HPDE6-E6E7 (cell line): ENCODE results near the gene ARMH2.

Source experiments
- DNase-seq: peaks from one replicate; pipeline ENCODE4 v3.0.0; 2011; ENCODE audit warnings: missing footprints; ENCODE audit errors: extremely low spot score

ARMH2 gene

DNA sequence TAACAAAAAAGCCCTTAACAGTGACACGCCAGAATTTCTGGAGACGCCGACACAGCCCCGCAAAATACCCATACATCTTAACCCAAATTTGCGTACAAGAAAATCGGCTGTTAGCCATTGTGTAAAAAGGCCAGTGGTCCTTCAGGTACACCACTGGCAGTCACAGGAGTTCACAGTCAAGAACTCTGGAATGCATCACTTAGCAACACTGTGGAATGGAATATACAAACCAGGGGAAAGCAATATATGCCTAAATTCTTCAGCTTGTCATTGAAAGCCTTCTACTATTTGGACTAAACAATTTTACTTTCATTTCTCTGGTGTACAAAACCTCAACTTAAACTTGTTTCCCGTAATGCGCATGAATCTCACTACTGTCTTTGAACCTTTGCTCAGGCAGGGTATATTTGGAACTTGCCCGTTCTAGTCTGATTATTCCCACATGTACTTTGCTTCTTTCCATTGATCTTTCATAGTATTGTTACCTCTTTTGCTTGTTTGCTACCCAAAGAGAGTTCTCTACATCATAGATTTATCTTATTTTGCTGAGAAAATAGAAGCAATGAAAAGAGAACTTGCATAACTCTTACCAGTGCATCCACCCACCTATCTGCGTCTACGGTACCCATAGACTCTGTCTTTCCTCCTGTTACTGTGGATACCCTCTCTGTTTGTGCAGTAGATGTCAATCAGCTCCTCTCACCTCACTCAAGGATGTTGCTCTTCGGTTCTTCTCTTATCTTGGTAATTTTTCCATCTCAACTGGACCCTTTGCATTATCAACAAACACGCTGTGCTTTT is at the start of gene ARMH2:
ARMH2 (minus strand) TSS at position 178 of the 801 bp plus-strand sequence; CDS start at position 118, 60 bp downstream.
- DNase-seq = no peak

DNA sequence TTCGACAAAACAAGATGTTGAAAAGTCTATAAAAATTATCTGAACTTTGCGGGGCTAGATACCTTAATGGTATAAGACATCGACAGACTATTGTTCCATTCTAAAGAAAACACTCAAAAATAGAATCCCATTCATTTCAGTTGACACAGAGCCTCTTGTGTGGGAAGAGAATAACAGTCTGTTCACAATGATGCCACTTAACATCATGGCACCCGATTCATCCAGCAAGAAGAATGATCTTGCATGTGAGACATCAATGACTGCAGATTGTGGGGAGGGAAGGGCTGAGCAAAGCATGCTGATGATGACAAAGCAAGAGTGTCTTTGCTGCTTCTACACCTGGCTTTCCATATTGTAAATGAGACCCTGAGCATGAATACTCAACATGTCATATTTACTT is 49.7 kb upstream of the ARMH2 start:
- DNase-seq = no peak

DNA sequence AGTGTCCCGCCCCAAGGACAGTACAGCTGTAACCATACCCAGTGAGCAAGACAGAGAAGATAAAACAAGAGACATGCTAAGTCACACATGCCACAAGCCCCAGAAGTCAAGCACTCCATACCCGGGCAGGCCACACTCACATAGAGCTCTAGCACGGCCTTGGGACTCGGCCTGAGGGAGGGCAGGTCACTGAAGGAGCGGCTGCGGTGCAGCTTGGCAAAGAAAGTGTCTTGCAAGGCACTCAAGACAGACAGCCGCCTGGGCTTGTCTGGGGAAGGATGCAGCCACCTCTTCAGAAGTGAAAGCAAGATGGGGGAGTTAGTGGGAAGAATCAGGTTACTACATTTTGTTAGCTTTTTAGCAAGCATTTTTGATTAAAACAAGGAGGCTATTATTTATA is 48.7 kb upstream of the ARMH2 start:
- peak; percentile 25 for DNase-seq

DNA sequence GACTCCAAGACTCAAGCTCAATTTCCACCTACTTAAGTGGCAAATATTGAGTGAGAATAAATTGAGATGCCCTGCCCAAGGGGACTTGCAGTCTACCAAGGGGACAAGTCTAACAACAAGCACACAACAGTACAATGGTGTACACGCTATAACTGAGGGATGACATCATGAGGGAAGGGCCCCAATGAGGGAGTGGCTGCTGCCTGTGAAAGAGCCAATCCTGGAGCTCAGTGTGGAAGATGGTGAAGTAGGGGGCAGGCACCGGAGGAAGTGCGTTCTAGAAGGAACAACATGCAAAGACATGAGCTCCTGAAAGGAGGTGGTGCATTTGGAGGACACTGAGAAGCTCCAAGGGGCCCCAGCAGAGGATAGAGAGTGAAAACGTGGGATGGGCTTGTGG is 46.9 kb upstream of the ARMH2 start:
- DNase-seq = no peak

DNA sequence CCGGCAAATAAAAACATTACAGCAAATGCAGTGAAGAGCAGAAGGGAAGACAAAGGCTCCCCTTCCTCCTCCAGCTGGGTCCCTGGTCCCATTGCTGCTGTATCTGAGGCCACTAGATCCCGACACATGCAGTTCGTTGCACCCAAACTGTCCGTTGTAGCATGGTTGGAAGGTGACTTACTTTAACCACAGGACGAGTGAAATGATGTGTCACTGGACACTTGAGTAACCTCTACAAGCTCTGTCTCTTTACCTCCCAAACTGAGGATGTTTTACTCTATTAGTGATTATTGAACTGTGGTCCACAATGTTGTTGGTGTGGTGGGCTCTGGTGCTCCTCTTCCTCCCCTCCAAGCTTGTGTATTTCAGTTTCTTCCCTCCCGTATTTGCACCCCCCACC is 46.2 kb upstream of the ARMH2 start:
- no peak for DNase-seq

DNA sequence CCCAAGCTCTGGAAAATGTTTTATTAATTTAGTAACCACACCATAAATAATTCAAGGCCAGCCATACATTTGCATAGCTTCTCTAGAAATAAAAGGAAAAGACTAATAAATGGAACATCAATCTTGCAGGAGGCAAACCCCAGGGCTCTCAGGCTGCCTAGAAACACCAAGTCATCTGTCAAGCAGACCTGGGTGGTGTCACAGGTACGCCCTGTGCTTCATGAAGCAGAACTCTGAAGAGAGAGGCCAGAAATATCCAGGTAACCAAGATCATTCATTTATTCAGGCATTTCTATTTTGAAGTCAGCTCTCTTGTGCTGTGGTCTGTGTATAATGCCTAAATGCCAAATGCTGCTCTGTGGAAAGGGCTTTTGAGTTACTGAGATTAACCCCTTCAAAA is 45.3 kb upstream of the ARMH2 start:
- no peak for DNase-seq

DNA sequence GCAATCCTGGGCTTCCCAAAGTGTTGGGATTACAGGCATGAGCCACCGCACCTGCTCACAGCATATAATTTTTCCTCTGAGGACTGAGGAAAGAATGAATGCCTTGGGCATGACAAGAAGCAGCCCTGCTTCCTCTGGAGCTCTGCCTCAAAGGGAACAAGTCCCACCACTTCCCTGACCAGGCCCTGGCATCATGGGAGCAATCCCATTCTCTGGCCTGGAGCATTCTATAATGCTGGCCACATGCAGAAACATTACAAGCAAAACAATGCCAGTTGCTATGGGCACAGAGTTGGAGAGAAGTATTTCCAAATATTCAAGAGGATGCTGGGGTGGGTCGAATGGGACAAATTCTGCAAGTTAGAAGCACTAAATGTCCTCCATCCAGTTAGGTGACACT is 41.5 kb upstream of the ARMH2 start:
- no peak for DNase-seq

DNA sequence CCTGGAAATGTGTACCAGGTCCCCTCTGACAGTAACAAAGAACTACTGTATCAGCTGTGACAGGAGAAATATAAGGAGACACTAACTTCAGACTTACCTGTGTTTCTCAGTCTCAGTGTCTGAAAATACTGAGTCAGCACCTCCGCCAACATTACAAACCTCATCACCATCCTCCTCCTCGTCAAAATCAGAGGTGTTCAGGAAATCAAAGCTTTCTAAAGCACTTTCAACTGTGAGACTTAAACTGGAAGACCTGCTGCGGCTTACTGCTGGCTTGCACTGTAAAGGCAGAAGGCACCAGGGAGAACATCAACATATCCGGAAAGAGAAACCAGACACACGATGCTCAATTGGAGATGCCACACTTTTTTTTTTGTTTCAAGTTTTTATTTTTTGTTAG is 40.3 kb upstream of the ARMH2 start:
- no peak for DNase-seq

DNA sequence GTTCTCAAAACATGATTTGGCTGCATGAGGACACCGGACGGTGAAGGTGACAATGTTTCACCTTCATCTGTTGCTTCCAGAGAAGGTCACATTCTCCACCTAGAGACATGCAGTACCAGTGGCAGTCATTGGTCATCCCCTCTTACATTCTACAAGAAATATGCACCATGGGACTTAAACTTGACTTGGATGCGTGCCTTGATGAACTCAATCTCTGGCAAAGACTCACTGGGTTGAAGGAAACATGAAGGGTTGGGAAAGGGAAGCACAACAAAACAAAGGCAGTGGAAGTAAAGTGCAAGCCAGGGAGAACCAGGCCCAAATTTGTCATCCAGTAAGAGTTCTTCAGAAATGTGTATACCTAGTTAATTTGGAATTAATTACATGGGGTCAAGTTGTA is 39.4 kb upstream of the ARMH2 start:
- DNase-seq = no peak

DNA sequence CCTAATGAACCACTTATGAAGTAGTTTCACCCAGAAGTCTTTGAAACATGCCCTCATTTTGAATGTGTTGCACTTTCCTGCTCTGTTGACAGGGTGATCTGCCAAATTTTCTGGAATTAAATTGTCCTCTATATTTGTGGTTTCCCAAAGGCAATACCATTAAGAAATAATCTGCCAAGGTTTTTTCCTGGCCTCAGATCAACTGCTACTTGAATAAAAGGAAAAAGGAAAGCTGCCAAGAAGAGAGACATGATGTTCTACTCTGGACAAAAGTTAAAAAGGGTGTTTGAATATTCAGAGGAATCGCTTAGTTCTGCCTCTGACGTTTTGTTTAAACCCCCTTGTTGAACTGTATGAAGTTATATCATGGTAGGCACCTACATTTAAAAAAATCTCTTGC is 37.4 kb upstream of the ARMH2 start:
- DNase-seq = no peak

DNA sequence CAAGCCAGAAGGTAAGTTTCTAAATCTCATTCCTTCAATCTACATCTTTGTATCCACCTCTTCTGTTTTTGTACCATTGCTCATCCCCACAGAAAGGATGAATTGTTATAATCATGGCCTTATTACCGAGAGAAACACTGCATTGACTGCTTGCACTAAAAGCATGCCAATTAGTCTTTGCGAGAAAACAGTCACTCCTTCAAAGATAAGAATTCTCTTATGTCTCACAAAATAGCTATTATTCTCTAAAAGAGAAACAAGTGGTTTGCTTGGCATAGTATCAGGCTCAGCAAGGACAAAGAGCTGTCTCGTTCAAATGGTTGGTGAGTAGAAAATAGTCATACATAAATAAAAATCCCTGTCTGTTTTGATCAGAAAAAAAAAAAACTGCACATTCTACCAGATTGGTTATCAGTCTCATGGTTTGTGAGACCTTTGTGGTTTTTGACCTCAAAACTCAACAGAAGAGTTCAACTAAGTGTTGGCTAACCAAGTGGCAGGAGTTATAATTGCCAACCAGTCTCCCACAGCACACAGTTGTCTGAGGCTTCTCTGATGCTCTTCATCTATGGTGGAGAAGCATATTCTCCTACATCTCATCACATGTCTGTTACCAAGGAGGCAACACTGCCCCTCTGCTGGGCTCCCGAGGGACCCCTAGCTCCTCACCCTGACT is 35.1 kb upstream of the ARMH2 start:
- DNase-seq = no peak

DNA sequence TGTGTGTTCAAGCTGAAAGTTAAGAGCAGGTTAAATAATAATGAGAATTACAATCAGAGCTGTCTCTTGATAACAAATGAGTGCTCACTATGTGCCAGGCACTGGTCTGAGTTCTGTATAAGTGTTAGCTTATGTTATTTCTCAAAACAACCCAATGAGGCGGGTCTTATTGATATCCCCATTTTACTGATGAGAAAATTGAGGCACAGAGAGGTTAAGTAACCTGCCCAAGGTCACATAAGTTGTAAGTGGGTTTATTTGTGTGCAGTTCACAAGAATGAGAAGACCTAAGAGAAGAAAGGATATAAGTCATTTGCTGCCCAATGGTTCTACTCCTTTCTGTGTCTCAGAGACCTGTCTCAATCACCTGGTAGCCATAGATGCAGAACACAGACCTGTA is 34.1 kb upstream of the ARMH2 start:
- DNase-seq = no peak

DNA sequence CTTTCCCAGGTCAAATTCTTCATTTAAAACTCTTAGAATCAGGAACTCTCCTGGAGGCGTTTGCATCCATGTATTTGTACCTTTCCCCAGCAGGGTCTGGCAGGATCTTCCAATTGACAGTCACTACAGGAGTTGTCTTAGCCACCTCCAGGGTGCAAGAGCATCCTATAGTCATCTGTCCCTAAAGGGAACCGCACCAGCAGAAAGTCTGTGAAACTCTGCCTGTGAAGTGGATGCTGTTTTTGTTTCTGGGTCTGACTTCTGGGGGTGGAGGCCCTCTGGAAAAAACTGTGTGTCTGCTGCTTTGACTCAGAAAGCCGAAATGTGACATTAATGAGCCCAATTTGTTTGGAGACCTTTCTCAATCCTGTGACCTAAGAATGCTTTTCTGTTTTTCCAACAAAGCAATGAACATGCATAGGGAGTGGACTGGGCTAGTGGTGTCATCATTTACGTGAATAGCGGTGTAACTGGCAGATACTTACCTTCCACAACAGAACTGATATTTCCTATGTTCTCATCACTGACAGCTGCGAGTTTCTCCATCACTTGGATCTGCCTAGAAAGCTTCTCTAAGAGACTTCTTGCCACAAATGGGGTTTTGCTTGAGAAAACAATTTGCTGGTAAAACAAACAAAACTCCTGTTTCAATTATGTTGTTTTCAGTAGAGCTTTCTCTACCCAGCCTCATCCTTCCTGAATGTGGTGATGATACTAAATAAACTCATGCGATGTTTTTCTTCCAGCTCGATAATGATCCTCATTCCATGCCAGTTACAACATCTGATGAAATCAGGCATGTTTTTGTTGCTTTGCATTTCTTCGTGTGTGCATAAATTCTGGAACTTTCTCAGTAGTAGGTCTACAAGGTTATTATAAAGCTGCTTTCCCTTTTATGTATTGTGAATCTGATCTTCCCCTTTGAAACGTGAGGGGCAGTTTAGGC is 33.3 kb upstream of the ARMH2 start:
- no peak for DNase-seq

DNA sequence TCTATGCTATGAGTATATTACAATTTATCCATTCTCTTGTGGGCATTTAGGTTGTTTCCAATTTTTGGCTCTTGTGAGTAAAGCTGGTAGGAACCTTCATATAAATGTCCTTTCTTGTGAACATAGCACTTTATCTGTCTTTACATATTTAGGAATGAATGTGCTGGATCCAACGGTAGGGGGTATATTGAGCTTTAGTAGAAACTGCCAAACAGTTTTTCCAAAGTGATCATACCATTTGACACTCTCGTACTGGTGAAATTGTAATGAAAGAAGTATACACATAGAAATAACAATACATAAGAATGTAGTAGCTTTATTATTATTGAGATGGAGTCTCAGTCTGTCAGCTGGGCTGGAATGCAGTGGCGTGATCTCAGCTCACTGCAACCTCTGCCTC is 30.9 kb upstream of the ARMH2 start:
- DNase-seq = no peak

DNA sequence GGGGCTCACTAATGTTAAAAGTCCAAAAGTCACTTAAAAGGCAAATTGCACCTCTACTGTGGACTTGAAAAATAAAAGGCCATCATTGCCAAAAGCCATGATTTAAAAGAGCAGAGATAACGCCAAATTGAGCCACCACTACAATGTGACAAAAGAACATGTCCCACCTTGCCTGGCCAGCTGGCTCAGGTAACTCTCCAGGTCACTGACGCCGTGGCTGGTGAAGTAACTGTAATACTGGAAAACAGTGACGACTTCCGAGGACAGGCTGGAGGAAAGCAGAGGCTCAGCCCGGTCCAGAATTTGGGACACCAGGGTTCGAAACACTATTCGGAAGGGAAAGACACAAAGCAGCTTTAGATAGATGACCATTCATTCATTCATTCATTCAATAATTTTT is 29.3 kb upstream of the ARMH2 start:
- no peak for DNase-seq

DNA sequence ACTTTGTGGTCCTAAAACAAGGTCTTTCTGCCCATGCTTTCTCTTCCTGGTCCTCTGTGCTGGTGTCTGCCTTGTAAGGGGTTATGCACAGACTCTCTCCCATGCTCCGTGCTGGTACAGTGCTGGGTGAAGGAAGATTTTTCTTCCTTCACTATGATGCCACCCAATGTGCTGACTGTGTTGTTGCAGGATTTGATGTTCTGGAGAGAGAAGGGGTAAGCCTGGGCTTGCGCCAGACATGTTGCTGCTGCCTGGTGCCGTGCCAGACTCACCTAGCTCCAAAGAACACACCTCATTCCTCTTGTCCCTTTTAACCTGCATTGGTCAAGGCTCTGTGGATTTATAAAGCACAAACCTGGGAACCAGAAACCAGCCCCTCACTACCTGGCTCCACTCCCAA is 28.4 kb upstream of the ARMH2 start:
- DNase-seq = peak; percentile 45

DNA sequence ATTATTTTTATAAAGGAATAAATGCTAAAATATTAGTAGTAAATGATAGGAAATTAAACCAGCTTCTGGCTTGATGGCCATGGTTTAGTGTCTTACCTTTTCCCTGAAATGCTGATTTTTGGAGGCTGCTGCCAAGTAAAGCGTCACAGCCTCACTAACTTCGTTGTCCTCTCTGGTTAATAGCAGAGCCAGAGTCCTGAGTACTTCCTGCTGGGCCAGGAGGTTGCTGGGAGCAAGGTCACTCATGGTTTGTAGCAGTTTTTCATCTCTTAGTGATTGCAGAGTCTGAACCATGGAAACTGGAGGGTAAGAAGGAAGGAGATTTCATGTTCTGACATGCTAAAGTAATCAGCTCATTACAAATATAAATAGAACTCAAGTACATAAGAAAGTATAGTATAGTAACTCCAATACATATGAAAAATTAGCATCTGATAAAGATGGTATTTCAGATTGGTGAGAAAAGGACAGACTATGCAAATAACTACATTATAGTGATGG is 26.5 kb upstream of the ARMH2 start:
- peak; percentile 12 for DNase-seq

DNA sequence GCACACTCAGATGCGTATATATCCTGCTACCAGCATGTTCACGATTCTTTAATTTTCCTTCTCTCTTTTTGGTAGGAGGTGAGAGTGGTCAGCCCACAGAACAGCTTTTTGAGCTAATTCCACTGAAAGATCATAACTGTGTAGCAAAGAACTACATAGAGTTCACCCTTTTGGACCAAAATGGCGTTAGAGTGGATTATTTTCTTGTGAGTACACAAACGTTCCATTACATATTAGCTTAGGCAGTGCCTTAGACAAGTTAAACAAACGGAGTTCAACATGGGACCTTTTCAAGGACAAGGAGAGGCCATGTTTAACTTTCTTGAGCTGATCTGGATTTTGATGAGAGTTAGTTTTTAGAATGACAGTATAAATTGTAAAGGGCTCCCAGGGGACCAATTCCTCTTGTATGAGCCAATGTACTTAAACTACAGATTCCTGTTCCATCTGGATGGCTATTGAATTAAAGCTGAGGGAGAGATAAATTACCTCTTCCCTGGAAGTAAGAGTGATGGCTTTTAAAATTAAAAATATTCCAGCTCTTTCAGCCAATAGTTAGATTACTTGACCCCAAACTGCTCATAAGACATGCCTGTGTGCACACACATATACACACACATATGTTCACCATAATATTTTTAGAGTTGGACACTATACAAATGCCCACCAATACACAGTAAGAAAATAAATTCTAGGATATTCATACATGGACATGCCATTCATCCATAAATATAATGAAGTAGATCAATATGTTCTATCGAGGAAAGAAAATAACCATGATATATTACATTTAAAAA is 25.6 kb upstream of the ARMH2 start:
- DNase-seq = no peak

DNA sequence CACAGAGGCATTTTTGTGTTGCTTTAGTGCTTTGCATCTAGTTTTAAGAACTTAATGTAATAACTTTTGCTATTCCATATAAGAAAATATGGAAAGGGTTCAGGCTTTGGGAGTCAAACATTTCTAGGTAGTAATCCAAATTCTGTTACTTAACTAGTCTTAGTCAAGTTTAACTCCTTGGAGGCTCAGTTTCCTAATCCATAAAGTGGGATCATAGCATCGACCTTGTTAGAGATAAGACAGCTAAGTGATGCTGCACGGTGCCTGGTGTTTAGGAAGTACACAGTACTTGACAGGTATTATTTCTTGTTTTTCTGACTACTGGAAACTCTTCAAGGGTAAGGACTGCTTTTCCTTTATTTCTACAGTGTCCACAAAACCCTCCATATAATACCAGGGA is 24.5 kb upstream of the ARMH2 start:
- no peak for DNase-seq

DNA sequence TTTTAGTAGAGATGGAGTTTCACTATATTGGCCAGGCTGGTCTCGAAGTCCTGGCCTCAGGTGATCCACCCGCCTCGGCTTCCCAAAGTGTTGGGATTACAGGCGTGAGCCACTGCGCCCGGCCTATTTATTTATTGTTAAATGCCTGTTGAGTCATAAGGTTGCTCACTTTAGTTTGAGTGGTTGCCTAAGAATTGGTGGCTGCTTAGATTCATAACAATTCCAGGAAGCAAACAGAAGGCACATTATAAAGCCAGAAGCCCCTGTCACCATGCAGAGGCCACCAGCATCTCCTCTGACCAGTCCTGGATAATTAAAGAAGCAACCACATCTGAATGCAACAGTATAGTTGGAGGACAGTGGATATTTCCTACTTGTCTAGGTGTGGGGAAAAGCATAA is 24.0 kb upstream of the ARMH2 start:
- DNase-seq = peak; percentile 19

DNA sequence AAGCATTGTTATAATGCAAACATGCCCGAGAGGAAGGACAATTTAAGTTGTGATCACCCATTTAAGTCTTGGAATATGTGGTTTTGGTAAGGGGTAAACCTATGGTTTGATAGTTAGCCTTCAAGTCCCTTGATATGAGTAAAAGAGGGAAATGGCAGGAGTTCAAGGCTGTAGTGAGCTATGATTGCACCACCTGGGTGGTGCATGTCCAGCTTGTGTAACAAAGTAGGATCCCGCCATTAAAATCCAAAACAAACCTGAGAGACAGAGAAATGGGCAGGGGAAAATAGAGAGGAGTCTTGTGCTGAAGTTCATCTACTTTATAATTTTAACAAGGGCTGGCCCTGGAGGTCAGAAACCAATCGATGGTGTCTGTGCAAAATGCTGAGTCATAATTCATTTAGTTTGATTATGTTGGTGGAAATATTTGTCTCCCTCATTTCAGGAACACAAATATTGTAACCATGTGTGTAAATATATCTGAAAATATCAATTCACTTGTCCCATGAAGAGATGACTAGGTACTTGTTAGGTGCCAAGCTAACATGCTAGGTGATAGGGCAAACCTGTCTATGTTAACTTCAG is 23.2 kb upstream of the ARMH2 start:
- no peak for DNase-seq
